ENCODE results near the gene ALMS1.
"Not testable (repeated sequence)": the region's sequence is repeated elsewhere in the genome, so short reads cannot be mapped to it uniquely, and the experiment has no call there.

The ALMS1 gene

GRCh38 chr2:73647690-73648089, 262.1 kb downstream of the ALMS1 start:
- not testable (repeated sequence) for H3K4me3 ChIP-seq (ENCODE audit: low read depth in 1 of 5, low read length in 5 of 5); H3K9ac ChIP-seq (ENCODE audit: low read length in 5 of 5); H3K36me3 ChIP-seq (ENCODE audit: control insufficient read depth in 5 of 5, insufficient read depth in 5 of 5, low read length in 5 of 5); H3K27ac ChIP-seq (ENCODE audit: low read depth, low read length); H3K27me3 ChIP-seq (ENCODE audit: control insufficient read depth in 5 of 5, insufficient read depth in 4 of 5, low read length in 5 of 5); H3K9me3 ChIP-seq (ENCODE audit: control insufficient read depth in 5 of 5, low read length in 5 of 5); H3K4me1 ChIP-seq (ENCODE audit: control insufficient read depth in 5 of 5, insufficient read depth in 5 of 5, low read length in 5 of 5)

- H3K9me3 ChIP-seq (ENCODE audit: control insufficient read depth in 5 of 5, low read length in 5 of 5) = peaks cover 0 to 2% (median 0%) of the 10 kb centered on the region in 5 donors
- no peak overlapping the region for H3K9ac ChIP-seq (ENCODE audit: low read length in 5 of 5)
- no peaks in the 10 kb centered on the region for H3K36me3 ChIP-seq (ENCODE audit: control insufficient read depth in 5 of 5, insufficient read depth in 5 of 5, low read length in 5 of 5)
- no peaks in the 10 kb centered on the region for H3K4me1 ChIP-seq (ENCODE audit: control insufficient read depth in 5 of 5, insufficient read depth in 5 of 5, low read length in 5 of 5)
- H3K4me3 ChIP-seq (ENCODE audit: low read depth in 1 of 5, low read length in 5 of 5) = no peak overlapping the region
- H3K27me3 ChIP-seq (ENCODE audit: control insufficient read depth in 5 of 5, insufficient read depth in 4 of 5, low read length in 5 of 5) = no peaks in the 10 kb centered on the region
- H3K27ac ChIP-seq (ENCODE audit: low read depth, low read length) = no peak overlapping the region
Measured at GRCh38 chr2:73651591-73652230, 266.1 kb downstream of the ALMS1 start.

GRCh38 chr2:73652348-73652747, 266.7 kb downstream of the ALMS1 start:
- Histone ChIP-seq H3K9me3 (ENCODE audit: control insufficient read depth in 5 of 5, low read length in 5 of 5) (peaks cover 0 to 2% (median 0%) of the 10 kb centered on the region in 5 donors), H3K27me3 (ENCODE audit: control insufficient read depth in 5 of 5, insufficient read depth in 4 of 5, low read length in 5 of 5) (no peaks in the 10 kb centered on the region), H3K4me1 (ENCODE audit: control insufficient read depth in 5 of 5, insufficient read depth in 5 of 5, low read length in 5 of 5) (no peaks in the 10 kb centered on the region), H3K4me3 (ENCODE audit: low read depth in 1 of 5, low read length in 5 of 5) (no peak overlapping the region), H3K36me3 (ENCODE audit: control insufficient read depth in 5 of 5, insufficient read depth in 5 of 5, low read length in 5 of 5) (no peaks in the 10 kb centered on the region), H3K27ac (ENCODE audit: low read depth, low read length) (no peak overlapping the region), H3K9ac (ENCODE audit: low read length in 5 of 5) (no peak overlapping the region)

GRCh38 chr2:73654175-73654574, 268.5 kb downstream of the ALMS1 start:
- H3K4me1 ChIP-seq (ENCODE audit: control insufficient read depth in 5 of 5, insufficient read depth in 5 of 5, low read length in 5 of 5) = no peaks in the 10 kb centered on the region
- no peaks in the 10 kb centered on the region for H3K9me3 ChIP-seq (ENCODE audit: control insufficient read depth in 5 of 5, low read length in 5 of 5)
- no peaks in the 10 kb centered on the region for H3K36me3 ChIP-seq (ENCODE audit: control insufficient read depth in 5 of 5, insufficient read depth in 5 of 5, low read length in 5 of 5)
- H3K4me3 ChIP-seq (ENCODE audit: low read depth in 1 of 5, low read length in 5 of 5) = no peak overlapping the region
- H3K9ac ChIP-seq (ENCODE audit: low read length in 5 of 5) = no peak overlapping the region
- H3K27me3 ChIP-seq (ENCODE audit: control insufficient read depth in 5 of 5, insufficient read depth in 4 of 5, low read length in 5 of 5) = no peaks in the 10 kb centered on the region
- H3K27ac ChIP-seq (ENCODE audit: low read depth, low read length) = no peak overlapping the region

All from subcutaneous abdominal adipose tissue (tissue), 5 donors.